NCI-H2107 treated with DMSO at 0.1 percent for 48 hours (cell line): Measurements from ENCODE around the gene CACNA2D4.

Source experiments
- DNase-seq: peaks from one replicate; lab custom pipeline; 2025; ENCODE audit not compliant: unreplicated experiment; lab: John Stamatoyannopoulos, UW

The CACNA2D4 gene

DNA sequence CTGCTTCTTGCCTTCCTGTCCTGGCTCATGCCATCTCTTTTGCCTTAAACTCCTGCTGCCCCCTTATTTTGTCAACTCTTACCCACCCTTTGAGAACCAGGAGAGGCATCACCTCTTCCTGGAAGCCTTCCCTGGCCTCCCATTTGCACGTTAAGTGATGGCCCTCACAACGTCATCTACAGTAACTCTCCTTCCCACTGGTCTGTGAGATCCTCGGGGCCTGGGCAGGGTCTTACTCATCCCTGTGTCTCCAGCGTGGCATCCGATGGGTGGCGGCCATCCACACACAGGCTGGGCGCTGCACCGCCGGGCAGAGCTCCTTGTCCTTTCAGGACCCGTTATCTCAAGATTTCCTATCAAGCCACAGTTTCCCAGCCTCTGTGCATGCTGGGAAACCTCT lies 16.8 kb upstream of the CACNA2D4 start:
- no peak for DNase-seq

DNA sequence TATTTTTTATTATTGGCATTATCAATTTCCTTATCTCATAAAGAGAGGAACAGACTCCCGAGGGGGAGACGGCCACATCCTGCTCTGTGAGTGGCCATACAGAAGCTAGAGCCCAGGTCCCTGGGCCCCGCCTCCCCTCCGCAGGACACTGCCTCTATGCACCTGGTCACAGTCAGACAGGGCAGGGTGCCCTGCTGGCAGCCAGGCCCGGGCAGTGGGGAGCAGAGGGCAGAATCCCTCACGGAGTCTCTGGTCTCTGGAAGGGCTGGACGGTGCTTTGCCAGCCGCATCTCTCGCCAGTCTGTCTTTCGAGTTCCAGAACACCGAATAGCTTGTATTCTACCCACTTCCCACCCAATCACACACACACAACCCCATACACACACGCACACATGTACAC lies 16.4 kb upstream of the CACNA2D4 start:
- no peak for DNase-seq

DNA sequence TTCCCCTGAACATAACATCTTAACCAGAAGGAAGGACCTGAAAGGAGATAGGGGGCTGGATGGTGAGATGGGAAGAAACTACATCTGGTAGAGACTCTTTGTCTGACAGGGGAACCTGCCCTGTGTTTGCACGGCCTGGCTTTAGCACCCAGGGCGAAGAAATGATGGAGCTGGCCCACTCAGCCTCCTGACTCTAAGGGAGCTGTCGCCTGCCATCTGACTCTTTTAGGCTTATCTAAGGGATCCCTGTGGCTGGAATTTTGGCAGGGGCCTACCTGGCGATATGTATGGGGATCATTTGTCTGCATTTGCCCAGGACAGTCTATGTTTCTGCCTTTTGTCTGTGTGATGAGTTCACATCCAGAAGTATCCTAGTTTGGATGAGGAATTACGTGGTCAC lies 15.6 kb upstream of the CACNA2D4 start:
- no peak for DNase-seq

DNA sequence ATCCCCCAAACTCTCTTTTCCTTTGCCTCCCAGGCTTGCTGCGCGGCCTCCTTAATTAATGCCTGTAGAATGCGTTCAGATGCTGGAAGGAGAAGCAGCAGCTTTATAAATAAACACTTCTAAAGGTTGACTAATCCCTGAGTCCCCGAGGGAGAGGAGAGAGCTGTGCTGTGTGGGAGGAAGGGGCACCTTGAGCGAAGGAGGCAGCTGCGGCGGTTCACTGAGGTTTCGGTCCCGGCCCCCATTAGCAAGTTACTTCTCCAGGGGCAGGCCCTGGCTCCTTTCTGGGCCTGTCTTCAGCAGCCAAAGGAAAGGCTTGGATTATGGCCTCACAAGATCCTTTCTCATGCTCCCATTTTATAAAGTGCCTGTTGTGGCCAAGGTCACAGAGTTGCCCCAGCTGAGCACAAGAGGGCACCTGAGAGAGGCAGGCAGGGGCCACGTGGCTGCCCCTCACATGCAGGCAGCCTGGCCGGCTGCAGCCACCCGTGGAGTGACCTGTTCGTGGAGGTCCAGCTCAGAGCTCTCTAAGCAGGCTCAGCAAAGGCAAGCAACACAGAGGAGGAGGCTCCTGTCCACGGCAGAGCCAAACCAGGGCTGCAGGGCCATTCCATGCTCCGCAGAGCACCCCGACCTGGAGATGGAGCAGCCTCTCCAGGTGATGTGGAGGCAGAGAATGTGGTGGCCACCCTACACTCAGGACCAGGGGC lies 15.0 kb upstream of the CACNA2D4 start:
- peak; percentile 34 for DNase-seq

DNA sequence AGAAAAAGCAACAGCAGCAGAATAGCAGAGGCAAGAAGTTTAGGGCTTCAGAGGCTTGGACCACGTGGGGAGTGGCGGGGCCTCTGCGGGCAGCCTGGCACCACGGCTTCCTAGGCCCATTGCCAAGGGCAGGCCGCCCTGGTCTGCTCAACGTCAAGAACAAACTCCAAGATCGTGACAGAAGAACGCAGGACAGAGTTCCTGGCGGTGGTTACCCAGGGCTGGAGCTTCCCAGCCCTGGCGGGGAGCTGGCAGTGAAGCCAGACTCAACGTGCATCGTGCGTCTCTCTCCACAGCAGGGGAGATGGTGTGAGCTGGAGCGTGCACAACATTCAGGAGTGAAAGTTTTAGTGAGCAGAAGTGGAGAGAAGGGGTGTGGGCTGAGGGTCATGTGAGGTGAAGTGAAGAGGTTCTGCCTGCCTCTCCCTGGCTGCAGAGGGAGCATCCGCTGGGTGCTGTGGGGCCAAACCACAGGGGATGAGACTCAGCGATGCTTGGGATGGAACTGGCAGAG lies 13.9 kb upstream of the CACNA2D4 start:
- DNase-seq = peak; percentile 72

DNA sequence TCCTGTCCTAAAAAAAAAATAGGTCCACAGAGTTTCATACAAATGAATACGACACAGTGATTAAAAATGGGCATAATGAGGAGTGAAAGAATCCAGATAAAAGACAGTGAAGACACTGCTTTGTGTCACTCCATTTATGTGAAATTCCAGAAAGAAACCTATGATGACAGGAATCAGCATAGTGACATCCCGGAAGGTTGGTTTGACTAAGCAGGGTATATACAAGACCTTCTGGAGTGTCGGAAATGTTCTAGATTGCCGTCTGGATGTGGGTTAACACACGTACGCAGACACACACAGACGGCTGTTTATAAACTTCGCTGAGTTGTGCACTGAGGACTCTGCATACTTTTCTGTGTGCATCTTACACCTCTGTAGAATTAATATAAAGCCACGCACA lies 13.2 kb upstream of the CACNA2D4 start:
- DNase-seq = no peak

DNA sequence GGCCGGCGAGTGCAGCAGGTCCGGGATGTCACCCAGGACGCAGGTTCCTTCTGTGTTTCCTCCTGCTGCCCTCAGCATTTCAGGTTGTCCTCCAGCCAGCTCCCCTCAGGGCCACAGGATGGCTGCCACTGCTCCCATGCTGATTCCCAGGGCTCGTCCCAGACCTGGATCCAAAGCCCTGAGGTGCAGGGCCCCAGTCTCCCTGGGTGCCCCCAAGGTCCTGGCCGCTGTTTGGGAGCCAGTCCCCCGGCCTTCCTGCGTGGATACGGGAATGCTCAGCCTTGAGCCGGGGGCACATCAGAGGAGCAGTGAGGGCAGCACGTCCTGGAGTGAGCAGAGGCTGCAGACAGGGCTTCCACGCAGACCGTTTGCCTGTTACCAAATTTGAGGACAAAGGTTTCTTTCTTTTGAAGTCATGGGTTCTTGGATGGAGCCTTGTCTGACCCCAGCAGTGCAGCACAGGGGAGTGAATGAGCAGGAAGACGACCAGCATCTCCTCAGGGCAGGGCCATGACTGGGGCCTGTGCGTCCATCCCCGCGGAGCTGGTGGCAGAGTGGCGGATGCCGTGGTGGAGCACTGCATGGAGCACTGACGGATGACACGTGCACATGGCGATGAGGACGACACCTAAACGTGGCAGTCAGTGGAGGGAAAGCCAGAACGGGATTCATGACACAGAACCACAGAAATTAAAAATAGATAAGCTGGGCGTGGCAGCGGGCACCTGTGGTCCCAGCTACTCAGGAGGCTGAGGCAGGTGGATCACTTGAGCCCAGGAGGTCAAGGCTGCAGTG lies 12.5 kb upstream of the CACNA2D4 start:
- DNase-seq = no peak

DNA sequence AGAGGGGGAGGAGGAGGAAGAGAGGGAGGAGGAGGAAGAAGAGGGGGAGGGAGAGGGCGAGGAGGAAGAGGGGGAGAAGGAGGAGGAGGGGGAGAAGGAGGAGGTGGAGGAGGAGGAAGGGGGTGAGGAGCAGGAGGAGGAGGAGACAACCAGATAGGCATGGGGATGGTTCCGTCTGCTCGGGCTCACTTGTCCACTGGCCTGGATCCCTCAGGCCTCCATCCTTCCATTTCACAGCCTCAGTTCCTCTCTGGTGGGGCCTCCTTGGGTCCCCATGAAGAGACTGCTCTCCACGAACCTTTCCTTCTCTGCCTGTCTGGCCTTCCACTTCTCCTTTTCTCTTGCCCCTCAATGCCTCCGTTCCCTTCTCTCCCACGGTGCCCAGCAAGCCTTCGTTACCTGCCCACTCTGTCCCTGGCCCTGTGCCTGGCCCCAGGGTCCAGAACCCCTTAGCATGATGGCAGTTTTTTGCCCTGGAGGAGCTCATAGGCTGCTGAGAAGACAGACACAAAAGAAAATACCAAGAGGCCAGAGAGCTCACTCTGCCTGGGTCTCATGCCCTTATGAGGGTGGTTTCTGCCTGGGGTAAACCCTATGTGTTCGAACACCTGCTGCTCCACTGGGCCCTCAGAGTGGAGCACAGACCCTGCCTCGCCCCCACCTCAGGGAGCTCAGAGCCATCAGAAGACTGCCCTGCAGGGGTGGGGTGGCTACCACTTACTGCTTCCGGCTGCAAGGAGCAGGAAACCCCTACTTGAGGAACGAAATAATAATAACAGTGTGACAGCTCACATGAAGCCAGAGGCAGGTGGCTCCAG lies 11.7 kb upstream of the CACNA2D4 start:
- no peak for DNase-seq

DNA sequence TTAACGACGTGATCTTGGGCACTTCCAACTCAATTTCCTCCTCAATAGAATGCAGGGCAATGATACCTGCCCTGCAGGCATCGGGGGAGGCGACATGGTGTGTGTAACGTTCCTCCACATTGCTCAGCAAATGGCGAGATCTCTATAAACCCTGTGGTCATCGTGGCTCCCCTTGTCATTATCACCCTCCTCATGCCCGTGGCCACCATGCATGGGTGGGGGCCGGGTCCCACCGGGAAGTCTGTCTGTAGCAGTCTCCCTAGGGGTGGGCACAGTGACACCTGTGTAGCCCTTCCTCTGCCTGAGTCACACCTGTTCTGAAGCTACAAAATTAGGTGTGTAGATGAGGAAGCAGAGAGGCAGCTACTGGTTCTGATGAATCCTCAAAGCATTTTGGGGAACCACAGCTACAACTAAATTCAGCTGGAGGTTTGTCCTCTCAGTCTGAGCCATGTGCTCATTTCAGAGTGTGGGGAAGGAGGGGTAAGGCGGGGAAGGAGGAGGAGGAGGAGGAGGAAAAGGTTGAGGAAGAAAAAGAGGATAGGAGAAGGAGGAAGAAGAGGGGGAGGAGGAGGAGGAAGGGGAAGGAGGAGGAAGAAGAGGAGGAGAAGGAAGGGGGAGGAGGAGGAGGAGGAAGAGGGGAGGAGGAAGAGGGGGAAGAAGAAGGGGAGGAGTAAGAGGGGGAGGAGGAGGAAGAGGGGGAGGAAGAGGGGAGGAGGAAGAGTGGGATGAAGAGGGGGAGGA lies 11.0 kb upstream of the CACNA2D4 start:
- DNase-seq = no peak

DNA sequence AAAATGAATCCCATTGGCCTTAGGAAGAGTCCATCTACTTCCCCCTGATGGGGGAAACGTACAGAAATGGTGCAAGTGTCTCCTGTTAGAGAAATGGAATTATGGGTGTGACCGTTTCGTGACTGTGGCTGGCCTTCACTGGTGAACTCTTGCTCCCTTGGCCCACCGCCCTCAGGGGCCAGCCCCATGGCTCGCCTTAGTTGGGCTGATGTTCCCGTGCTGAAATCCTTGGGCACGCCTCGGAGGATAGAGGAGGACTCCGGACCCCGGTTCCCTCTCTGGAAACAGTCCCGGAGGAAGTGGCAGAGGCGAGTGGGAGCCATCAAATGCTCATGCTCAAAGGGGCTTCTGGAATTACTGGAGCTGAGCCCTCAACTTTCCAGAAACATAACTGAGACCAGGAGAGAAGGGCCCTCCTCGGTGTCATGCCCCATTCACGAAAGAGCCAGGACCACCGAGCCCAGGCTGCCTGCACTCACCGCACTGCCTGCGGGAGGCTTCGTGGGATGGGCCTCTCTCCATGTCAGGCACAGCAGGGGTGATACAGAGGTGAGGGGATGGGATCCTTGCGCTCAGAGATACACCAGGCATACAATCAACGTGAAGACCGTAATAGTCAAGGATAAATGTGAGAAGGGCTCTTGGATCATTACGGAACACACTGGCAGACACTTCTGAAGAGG lies 10.1 kb upstream of the CACNA2D4 start:
- DNase-seq = no peak

DNA sequence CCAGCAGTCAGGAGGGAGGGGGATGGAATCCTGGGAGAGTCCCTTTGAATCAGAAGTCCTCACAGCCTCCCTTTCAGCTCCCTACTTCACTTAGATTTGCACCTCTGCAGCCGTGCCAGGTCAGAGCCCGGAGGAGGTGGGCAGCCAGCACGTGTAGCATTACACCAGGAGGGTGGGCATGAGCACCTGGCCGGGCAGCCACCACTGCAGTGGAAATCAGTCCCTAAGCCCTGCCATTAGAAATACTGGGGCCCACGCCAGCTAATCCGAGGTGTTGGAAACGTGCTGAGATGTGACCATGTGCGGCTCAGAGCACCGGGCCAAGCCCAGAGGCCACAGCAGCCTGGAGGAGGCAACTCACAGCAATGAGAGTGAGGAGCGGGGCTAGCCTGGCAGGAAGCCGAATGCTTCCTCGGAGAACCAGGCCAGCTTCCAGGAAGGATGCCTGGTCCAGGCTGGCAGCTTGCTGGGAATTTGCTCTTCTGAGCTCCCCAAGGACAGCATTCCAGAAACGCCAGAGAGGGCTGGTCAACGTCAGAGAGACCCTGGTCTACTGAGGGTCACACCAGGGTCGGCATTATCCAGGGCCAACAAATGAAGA lies 9.4 kb upstream of the CACNA2D4 start:
- no peak for DNase-seq

DNA sequence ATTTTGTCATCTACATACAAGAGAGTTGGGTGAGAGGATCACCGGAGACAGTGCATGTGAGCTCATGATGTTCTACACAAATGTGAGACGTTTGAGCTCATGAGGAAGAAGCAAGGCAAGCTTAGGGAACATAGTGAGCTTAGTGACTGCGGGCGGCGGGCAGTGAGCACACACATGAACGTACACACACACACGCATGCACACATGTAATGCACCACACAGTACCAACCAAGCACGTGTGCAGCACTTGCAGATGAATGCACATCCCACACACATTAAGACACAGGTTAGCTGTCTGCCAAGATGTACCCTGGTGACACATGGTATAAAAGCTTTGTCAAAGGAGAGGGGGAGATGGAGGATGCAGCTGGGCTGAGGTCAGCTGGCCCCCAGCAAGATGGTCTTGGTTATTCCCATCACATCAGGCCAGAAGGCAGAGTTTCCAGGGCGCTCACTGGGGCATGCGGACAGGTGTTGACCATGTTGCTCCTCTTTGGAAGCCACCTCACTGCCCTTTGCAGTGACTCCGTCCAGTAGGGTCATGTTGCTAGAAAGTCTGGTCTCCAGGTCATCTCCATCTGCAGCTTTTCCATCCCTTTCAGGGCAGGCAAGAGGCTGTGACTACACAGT lies 8.7 kb upstream of the CACNA2D4 start:
- no peak for DNase-seq

DNA sequence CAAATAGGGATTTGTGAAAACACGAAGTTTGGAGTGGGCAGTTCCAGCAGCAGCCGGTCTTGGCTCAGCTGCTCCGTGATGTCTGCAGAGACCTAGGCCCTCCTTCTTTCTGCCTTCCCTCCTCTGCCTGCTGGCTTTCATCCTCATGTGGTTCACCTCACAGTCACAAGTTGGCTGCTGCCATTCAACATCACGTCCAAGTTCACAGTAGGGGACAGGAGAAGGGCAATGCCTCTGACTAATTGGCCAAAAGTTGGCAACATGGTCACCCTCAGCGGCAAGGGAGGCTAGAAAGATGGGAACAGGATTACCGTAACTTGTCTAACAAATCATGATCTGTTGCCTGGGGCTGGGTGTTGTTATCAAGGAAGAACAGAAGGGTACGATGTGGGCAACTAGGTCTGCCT lies 7.8 kb upstream of the CACNA2D4 start:
- no peak for DNase-seq

DNA sequence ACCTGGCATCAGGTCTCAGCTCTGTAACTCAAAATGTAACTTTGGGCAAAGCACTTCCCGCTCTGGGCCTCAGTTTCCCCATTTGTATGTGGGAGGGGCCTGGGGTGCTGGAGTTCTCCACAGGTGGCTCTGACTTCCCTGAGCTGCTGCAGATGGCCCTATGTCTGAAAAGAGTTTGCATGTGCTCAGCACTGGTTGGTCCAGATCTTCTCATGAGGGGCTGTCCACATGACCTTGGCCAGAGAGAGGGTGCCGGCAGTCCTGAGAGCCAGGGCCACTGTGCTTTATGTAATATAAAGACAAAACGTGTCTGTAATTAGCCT lies 7.2 kb upstream of the CACNA2D4 start:
- no peak for DNase-seq

DNA sequence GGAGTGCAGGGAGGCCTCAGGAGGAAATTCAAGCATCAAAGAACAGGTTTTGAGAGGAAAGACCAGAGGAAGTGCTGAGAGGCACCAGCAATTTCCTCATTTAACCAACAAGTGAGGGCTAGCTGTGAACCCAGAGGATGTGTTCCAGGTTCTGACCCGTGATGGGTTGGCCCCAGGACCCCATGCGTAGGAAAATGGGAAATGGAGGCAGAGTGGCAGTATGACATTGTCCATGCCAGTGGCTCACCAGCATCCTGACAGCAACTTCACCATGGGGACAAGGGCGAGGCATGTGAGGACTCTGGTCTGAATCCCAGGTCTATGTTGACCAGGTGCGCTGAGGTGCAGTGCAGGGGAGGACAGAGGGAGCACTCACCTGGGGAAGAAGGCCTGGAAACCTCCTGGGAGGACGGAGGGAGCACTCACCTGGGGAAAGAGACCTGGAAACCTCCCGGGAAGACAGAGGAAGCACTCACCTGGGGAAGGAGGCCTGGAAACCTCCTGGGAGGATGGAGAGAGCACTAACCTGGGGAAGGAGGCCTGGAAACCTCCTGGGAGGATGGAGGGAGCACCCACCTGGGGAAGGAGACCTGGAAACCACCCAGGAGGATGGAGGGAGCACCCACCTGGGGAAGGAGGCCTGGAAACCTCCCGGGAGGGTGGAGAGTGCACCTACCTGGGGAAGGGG lies 6.7 kb upstream of the CACNA2D4 start:
- DNase-seq = no peak

DNA sequence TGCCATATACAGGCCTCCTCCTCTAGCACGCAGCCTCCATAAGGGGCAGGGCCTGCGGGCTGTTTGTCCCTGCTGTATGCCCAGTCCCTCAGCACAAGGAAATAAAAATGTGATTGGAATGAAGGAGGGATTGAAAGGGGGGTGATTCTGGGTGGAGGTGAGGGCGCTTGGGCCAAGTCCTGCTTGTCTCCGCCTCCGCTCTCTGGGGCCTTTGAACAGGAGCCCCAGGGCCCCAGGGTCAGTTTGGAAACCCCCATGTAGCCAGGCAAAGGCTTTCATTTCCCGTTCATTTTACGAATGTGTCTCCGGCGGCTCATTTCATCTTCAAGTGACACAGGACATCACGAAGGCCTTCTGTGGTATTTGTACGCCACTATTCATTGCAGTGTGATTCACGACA lies 4.5 kb upstream of the CACNA2D4 start:
- DNase-seq = no peak

DNA sequence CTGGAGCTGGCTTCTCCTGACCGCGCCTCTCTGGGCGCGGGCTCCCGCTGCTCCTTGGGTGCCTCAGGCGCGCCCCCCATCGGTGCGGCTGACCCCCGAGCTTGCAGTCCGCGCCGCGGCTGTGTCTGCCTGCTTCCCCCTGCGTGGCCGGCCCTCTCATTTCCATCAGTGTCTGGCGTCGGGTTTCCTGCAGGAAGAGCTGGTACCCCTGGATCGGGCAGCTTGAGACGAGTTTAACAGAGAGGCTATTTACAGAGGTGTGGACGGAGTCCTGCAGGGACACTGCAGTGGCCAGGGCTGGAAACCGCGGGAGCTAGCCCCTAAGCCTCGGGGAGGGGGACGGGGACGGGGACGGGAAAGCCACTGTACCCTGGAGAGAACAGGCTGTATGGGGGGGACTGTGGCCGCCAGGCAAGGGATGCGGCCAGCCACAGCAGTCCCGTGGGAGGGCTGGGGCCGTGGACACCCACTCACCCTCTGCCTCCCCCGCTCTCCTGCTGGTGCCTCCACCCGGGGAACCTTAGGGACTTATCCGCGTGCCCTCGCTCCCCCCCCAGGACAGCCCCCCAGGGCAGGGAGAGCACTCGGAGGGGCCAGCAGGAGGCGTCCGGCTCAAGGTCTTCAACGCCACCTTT lies 3.7 kb upstream of the CACNA2D4 start:
- no peak for DNase-seq

DNA sequence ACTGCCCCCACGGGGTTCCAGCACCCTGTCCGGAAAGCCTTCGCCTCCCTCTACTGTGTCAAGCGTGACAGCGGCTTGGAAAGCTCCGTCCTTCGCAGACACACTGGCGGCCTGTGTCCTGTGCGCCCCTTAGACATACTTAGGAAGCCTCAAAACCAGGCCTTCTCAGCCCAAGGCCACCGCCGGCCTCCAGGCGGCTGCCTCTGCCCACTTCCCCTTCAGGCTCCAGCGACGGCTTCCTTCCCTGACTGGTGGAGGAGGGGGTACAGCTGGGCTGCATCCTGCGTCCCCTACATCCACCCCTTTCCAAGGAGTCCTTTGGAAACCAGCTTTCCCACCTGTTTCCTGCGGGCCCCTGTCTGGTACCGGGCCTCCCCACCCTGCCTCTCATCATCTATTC lies 2.5 kb upstream of the CACNA2D4 start:
- no peak for DNase-seq

DNA sequence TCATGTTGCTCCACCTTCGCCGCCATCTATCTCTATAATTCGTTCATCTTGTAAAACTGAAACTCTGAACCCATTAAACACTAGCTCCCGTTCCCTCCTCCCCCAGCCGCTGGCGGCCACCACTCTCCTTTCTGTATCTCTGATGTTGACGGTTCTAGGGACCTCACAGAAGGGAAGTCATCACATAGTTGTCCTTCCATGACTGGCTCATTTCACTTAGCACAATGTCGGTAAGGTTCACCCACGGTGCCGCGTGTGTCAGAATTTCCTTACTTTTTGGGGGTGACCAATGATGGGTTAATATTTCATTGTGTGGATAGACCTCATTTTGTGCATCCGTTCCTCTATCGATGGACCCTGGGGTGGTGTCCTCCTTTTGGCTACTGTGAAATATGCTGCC lies 2.0 kb upstream of the CACNA2D4 start:
- no peak for DNase-seq
